GM18507 (cell line): Measurements from ENCODE around the gene CBR1.

Source experiments
- DNase-seq: peaks from one replicate; pipeline ENCODE4 v3.0.0; 2011; ENCODE audit warnings: low read depth; ENCODE audit not compliant: insufficient read length; ENCODE audit errors: extremely low spot score
- FAIRE-seq: peaks from 2 replicates; lab custom pipeline; 2011; peaks lifted over from hg19 to GRCh38; lab: Jason Lieb, UNC

CBR1 gene

GRCh38 chr21:36104317-36105300 is 34.8 kb downstream of the CBR1 start:
- FAIRE-seq (no peak), DNase-seq (no peak)

- no peak for FAIRE-seq
- no peak for DNase-seq
Observed at GRCh38 chr21:36105327-36105842, 35.6 kb downstream of the CBR1 start.

GRCh38 chr21:36109868-36110267 is 40.0 kb downstream of the CBR1 start:
- FAIRE-seq (no peak), DNase-seq (no peak)

- DNase-seq, result no peak
- no peak for FAIRE-seq
Observed at GRCh38 chr21:36111238-36111637, 41.4 kb downstream of the CBR1 start.

GRCh38 chr21:36113647-36114428 is 44.0 kb downstream of the CBR1 start:
- no peak for DNase-seq
- FAIRE-seq, result no peak

GRCh38 chr21:36115138-36115730 is 45.4 kb downstream of the CBR1 start:
- FAIRE-seq, result no peak
- DNase-seq, result no peak

GRCh38 chr21:36117286-36117741 is 47.5 kb downstream of the CBR1 start:
- no peak for FAIRE-seq
- DNase-seq, result no peak

GRCh38 chr21:36120304-36120888 is 50.6 kb downstream of the CBR1 start:
- FAIRE-seq, result no peak
- no peak for DNase-seq
